ENCODE results near the gene LRRC55. TPM values are rescaled to one million over a fixed set of nuclear protein-coding genes. Genes with fewer than 3 reads are reported as not detected.

The LRRC55 gene
- not detected in 2 replicates for total RNA-seq (2022)
- not detected for Bru-seq, nascent RNA
- percentile 13 among the genes with signal in this experiment for BruChase-seq, experiment 1, labeled RNA remaining after a 6-hour chase
- BruChase-seq, experiment 2, labeled RNA remaining after a 2-hour chase, result percentile 11 among the genes with signal in this experiment
- long read RNA-seq, result 0 reads

GRCh38 chr11:57181678-57182305, at the start of gene LRRC55:
Gene LRRC55, plus strand, starts transcription at chr11:57181953. Its CDS starts 70 bp downstream, at chr11:57182023.
- H3K36me3 Mint-ChIP-seq (ENCODE audit: insufficient read depth, unreplicated experiment), result no peaks in the 10 kb centered on the region
- no peak for DNase-seq
- no peak for TF ChIP-seq CTCF (IDR thresholded peaks at IDR 0.05; ENCODE audit: unreplicated experiment)
- CTCF ChIA-PET, result no interaction called here
- H3K4me1 Mint-ChIP-seq (ENCODE audit: low read depth, unreplicated experiment), result no peaks in the 10 kb centered on the region
- peaks cover 26% of the 10 kb centered on the region for H3K27me3 Mint-ChIP-seq (ENCODE audit: unreplicated experiment)
- BruUV-seq (replicated peaks), result no TSS peak
- H3K27ac Mint-ChIP-seq (ENCODE audit: unreplicated experiment), result no peak within 1 kb of the TSS
- intact Hi-C loops (cut with micrococcal nuclease; ENCODE audit: unreplicated experiment), result no loop called here
- H3K9me3 Mint-ChIP-seq (ENCODE audit: low read depth, unreplicated experiment), result peaks cover 4% of the 10 kb centered on the region
- H3K4me3 Mint-ChIP-seq (ENCODE audit: low read depth, unreplicated experiment), result no peak within 1 kb of the TSS

GRCh38 chr11:57133366-57134038, 48.3 kb upstream of the LRRC55 start:
- Mint-ChIP-seq H3K36me3 (ENCODE audit: insufficient read depth, unreplicated experiment) (no peaks in the 10 kb centered on the region), H3K4me3 (ENCODE audit: low read depth, unreplicated experiment) (no peak overlapping the region), H3K27ac (ENCODE audit: unreplicated experiment) (no peak overlapping the region), H3K27me3 (ENCODE audit: unreplicated experiment) (no peaks in the 10 kb centered on the region), H3K4me1 (ENCODE audit: low read depth, unreplicated experiment) (peaks cover 8% of the 10 kb centered on the region), H3K9me3 (ENCODE audit: low read depth, unreplicated experiment) (no peaks in the 10 kb centered on the region)
- DNase-seq, result no peak
- CTCF ChIA-PET, result interaction anchor here (2.4 kb wide), 1 partner anchor 116 kb away, joined by 13 read pairs; no protein-coding TSS in a partner anchor
- BruUV-seq (replicated peaks), result no TSS peak
- intact Hi-C loops (cut with micrococcal nuclease; ENCODE audit: unreplicated experiment), result no loop called here
- TF ChIP-seq CTCF (IDR thresholded peaks at IDR 0.05; ENCODE audit: unreplicated experiment), result no peak

GRCh38 chr11:57134284-57134683, 47.5 kb upstream of the LRRC55 start:
- Mint-ChIP-seq H3K4me1 (ENCODE audit: low read depth, unreplicated experiment) (peaks cover 8% of the 10 kb centered on the region), H3K27ac (ENCODE audit: unreplicated experiment) (no peak overlapping the region), H3K9me3 (ENCODE audit: low read depth, unreplicated experiment) (no peaks in the 10 kb centered on the region), H3K27me3 (ENCODE audit: unreplicated experiment) (no peaks in the 10 kb centered on the region), H3K36me3 (ENCODE audit: insufficient read depth, unreplicated experiment) (no peaks in the 10 kb centered on the region), H3K4me3 (ENCODE audit: low read depth, unreplicated experiment) (no peak overlapping the region)
- CTCF ChIA-PET, result interaction anchor here (2.4 kb wide), 1 partner anchor 115 kb away, joined by 13 read pairs; no protein-coding TSS in a partner anchor
- no peak for DNase-seq
- BruUV-seq (replicated peaks), result no TSS peak
- intact Hi-C loops (cut with micrococcal nuclease; ENCODE audit: unreplicated experiment), result no loop called here
- no peak for TF ChIP-seq CTCF (IDR thresholded peaks at IDR 0.05; ENCODE audit: unreplicated experiment)

- Mint-ChIP-seq H3K27ac (ENCODE audit: unreplicated experiment) (no peak overlapping the region), H3K4me3 (ENCODE audit: low read depth, unreplicated experiment) (no peak overlapping the region), H3K9me3 (ENCODE audit: low read depth, unreplicated experiment) (no peaks in the 10 kb centered on the region), H3K27me3 (ENCODE audit: unreplicated experiment) (no peaks in the 10 kb centered on the region), H3K36me3 (ENCODE audit: insufficient read depth, unreplicated experiment) (no peaks in the 10 kb centered on the region), H3K4me1 (ENCODE audit: low read depth, unreplicated experiment) (no peaks in the 10 kb centered on the region)
- no peak for DNase-seq
- TF ChIP-seq CTCF (IDR thresholded peaks at IDR 0.05; ENCODE audit: unreplicated experiment), result no peak
- intact Hi-C loops (cut with micrococcal nuclease; ENCODE audit: unreplicated experiment), result no loop called here
- CTCF ChIA-PET, result no interaction called here
- no TSS peak for BruUV-seq (replicated peaks)
Observed at GRCh38 chr11:57135020-57135751, 46.6 kb upstream of the LRRC55 start.

Data from Calu3 (cell line).